ENCODE measurements around the gene URB2.
A peak's percentile ranks its signal among the peaks of the same experiment; 100 is the strongest.
"Not testable (repeated sequence)": the region's sequence is repeated elsewhere in the genome, so short reads cannot be mapped to it uniquely, and the experiment has no call there.

The URB2 gene

DNA sequence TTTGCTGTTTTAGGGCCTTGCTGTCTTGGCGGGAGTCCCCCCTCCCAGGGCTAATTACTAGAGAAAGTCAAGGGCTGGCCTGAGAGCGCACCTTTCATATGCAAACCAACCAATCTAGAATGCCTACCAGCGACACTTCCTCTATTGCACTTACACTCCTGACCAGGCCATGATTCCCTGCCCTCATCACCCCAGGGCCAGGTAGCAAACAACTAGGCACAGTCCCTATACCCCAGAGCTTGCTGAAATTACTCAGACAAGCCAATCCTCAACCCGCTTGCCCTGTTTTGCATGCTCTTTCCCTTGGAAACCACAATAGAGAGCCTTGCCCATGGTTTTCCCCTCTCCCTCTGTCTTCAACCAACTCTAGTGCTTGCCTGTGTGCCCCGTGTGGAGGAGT, 70.3 kb downstream of the URB2 start:
- DNase-seq, result no peak

DNA sequence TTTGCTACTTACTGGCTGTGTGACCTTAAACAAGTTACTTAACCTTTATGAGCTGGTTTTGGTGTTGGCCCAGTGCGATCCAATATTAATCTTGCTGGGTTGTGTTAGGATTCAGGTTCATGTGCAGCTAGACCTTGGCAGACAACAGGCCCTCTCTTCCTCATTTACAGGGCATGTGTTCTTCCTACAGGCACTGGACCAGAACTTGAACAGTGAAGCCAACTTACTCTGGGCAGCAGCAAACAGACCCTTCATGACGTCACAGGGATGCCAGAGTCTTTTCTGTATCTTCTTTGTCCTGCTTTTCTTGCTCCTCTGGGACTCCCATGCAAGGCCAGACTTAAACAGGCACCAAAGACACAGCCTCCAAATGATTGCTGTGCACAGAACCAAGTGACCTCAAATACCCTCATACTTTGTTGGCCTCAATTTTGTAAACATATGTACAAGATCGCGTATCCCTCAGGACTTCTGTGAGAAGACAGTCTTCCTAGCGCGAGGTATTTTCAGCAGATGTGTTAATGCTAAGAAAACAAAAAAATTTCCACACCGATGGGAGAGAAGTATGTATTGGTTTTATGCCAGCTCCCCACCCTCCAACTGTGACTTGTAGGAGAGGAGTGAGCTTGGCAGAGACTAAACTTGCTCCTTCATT, 73.7 kb downstream of the URB2 start:
- peak; percentile 62 for DNase-seq

DNA sequence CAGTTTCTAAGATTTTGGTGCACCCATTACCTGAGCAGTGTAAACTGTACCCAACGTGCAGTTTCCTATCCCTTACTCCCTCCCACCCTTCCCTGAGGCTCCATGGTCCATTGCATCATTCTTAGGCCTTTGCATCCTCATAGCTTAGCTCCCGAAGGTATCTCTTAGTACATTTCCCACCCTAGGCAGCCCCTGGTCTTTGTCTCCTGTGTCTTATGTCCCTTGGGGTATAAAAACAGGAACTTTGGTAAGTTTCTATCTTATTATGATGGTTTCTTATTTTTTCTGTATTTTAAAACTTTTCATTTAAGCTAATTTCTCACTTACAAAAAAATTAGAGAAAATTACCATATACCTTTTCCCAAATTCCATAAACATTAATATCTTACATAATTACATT, 78.1 kb downstream of the URB2 start:
- DNase-seq, result no peak

DNA sequence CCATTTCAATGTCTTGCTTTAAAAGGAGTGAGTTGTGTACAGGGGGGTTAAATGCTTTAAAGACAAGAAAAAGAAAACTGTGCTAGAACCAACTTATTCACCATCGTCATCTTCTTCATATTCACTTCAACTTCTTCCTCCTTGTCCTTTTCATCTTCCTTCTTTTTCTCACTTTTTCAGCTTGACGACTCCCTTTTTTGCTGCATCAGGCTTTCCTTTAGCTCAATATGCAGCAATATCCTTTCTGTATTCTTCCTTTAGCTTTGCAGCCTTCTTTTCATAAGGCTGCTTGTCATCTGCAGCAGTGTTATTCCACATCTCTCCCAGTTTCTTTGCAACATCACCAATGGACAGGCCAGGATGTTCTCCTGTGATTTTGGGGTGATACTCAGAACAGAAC, 79.1 kb downstream of the URB2 start:
- not testable (repeated sequence) for DNase-seq

DNA sequence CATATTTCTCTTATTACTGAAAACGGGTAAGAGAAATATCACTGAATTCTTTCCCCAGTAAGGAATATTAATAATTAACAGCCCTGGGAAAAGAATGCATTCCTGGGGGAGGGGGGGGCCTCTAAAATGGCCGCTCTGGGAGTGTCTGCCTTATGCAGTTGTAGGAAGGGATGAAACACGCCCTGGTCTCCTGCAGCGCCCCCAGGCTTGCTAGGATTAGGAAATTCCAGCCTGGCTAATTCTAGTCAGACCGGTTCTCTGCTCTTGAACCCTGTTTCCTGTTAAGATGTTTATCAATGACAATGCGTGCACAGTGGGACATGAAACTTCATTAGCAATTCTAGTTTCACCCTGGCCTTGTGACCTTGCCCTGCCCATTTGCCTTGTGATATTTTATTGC, 81.1 kb downstream of the URB2 start:
- not testable (repeated sequence) for DNase-seq

DNA sequence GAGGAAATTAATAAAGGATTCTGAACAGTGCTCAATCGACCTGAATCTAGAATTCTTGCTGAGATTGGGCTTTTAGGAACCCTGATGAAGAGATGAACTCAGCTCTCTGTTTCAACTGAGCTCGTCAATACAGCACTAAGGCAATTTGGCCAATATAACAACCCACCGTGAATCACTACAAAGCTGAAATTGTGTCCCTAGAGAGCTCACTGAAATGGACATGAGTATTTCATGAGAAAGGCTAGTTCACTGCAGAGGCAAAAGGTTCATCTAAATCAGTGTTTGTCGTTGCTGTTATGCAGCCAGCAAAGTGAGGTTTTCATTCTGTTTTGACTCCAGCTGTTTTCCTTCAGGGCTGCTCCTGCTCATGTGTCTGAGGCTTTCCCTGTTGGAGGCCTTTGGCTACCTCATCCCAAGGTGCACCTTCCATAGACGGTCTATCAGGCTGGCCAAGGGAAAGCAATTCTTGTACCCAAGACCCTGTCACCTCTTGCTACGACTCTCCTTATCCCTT, 83.5 kb downstream of the URB2 start:
- DNase-seq, result no peak

Data from kidney glomerular epithelial cell (primary cell).